Measurements from ENCODE around the gene KRTAP10-4.

GRCh38 chr21:44601596-44602462 lies 28.3 kb downstream of the KRTAP10-4 start:
- no peak for TF ChIP-seq EP300 (IDR thresholded peaks at IDR 0.05; ENCODE audit: low read depth)
- no peak for TF ChIP-seq CTCF (IDR thresholded peaks at IDR 0.05)

Measured in transverse colon (tissue), 3 donors.